WTC11 (cell line): Measurements from ENCODE around the gene PEX7.

ENCODE experiments used
- CREB1 ChIP-seq: sonication (generic); formaldehyde crosslinking; IDR thresholded peaks from 2 replicates; pipeline ENCODE4 v1.8.0; 2023; ENCODE audit warnings: mild to moderate bottlenecking, missing genetic modification reagents
- FOXK1 ChIP-seq: sonication (generic); formaldehyde crosslinking; IDR thresholded peaks from 2 replicates; pipeline ENCODE4 v1.8.0; 2022; ENCODE audit warnings: mild to moderate bottlenecking, moderate library complexity, missing genetic modification reagents
- PRDM15 ChIP-seq: sonication (generic); formaldehyde crosslinking; IDR thresholded peaks from 2 replicates; pipeline ENCODE4 v1.8.0; 2022; ENCODE audit warnings: missing genetic modification reagents
- TF ChIP-seq, protein P1 (sequence below): sonication (generic); formaldehyde crosslinking; IDR thresholded peaks from 2 replicates; pipeline ENCODE4 v1.8.1; 2022; ENCODE audit warnings: low read depth, missing genetic modification reagents, borderline replicate concordance
- TF ChIP-seq, protein P2 (sequence below): fragments of 200-600 bp; IDR thresholded peaks from 2 replicates; pipeline ENCODE4 v1.8.0; 2022; ENCODE audit warnings: antibody characterized with exemption

GRCh38 chr6:136864676-136865075, 42.3 kb downstream of the PEX7 start:
- TF ChIP-seq FOXK1 (CRISPR knock-in tag) (no peak), CREB1 (CRISPR knock-in tag) (no peak), PRDM15 (CRISPR knock-in tag) (no peak)
- TF ChIP-seq, protein P1, sequence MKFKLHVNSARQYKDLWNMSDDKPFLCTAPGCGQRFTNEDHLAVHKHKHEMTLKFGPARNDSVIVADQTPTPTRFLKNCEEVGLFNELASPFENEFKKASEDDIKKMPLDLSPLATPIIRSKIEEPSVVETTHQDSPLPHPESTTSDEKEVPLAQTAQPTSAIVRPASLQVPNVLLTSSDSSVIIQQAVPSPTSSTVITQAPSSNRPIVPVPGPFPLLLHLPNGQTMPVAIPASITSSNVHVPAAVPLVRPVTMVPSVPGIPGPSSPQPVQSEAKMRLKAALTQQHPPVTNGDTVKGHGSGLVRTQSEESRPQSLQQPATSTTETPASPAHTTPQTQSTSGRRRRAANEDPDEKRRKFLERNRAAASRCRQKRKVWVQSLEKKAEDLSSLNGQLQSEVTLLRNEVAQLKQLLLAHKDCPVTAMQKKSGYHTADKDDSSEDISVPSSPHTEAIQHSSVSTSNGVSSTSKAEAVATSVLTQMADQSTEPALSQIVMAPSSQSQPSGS = no peak
- TF ChIP-seq, protein P2, sequence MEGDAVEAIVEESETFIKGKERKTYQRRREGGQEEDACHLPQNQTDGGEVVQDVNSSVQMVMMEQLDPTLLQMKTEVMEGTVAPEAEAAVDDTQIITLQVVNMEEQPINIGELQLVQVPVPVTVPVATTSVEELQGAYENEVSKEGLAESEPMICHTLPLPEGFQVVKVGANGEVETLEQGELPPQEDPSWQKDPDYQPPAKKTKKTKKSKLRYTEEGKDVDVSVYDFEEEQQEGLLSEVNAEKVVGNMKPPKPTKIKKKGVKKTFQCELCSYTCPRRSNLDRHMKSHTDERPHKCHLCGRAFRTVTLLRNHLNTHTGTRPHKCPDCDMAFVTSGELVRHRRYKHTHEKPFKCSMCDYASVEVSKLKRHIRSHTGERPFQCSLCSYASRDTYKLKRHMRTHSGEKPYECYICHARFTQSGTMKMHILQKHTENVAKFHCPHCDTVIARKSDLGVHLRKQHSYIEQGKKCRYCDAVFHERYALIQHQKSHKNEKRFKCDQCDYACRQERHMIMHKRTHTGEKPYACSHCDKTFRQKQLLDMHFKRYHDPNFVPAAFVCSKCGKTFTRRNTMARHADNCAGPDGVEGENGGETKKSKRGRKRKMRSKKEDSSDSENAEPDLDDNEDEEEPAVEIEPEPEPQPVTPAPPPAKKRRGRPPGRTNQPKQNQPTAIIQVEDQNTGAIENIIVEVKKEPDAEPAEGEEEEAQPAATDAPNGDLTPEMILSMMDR = no peak
